Esophagus squamous epithelium (tissue), 4 donors: ENCODE measurements around the gene USB1.

Experiments
- CTCF ChIP-seq, 6 experiments: fragments of 450-650 bp in 4 of 6; fragments of 200-600 bp in 2 of 6; sonication (generic) in 2 of 6; IDR thresholded peaks; one replicate each; pipeline ENCODE4 v1.5.1; 2016 to 2019; ENCODE audit warnings: antibody characterized with exemption in 6 of 6, mild to moderate bottlenecking in 4 of 6, moderate library complexity in 4 of 6
- POLR2A ChIP-seq, 4 donors: fragments of 450-650 bp; IDR thresholded peaks; one replicate each; pipeline ENCODE4 v1.6.1; 2017; ENCODE audit warnings: antibody characterized with exemption in 4 of 4, mild to moderate bottlenecking in 4 of 4, moderate library complexity in 3 of 4

- no peak for TF ChIP-seq CTCF (IDR thresholded peaks at IDR 0.05)
- TF ChIP-seq POLR2A (IDR thresholded peaks at IDR 0.05), result no peak
These were observed 23.5 kb downstream of the USB1 start for GRCh38 chr16:58024486-58025350.
